Spleen (tissue), 7 donors: ENCODE results near the gene CNTN5.

ENCODE experiments used
- POLR2A ChIP-seq, 3 donors: fragments of 450-650 bp; IDR thresholded peaks; one replicate each; pipeline ENCODE4 v1.5.1; 2017; ENCODE audit warnings: antibody characterized with exemption in 3 of 3, mild to moderate bottlenecking in 1 of 3
- POLR2AphosphoS5 ChIP-seq, 3 donors: sonication (generic); formaldehyde crosslinking; IDR thresholded peaks; one replicate each; pipeline ENCODE4 v1.5.1; 2017; ENCODE audit warnings: antibody characterized with exemption in 3 of 3
- TF ChIP-seq, protein P1 (sequence below), 11 experiments: fragments of 200-600 bp in 7 of 11; fragments of 450-650 bp in 4 of 11; sonication (generic) in 4 of 11; IDR thresholded peaks in 8 of 11; conservative IDR thresholded peaks in 3 of 11; 1 replicate in 7 of 11; 2 replicates in 4 of 11; pipeline versions ENCODE4 v1.4.0 to v1.8.0; 2016 to 2021; ENCODE audit warnings: antibody characterized with exemption in 11 of 11, inconsistent platforms in 4 of 11, mild to moderate bottlenecking in 1 of 11
- donor health status: DM: no; HTN: no; CAD: no; lungs with moderate emphysema.
- donor health status: DM: no; HTN: no; CAD: no.
- donor health status: DM: no; HTN: no; CAD: no.

DNA sequence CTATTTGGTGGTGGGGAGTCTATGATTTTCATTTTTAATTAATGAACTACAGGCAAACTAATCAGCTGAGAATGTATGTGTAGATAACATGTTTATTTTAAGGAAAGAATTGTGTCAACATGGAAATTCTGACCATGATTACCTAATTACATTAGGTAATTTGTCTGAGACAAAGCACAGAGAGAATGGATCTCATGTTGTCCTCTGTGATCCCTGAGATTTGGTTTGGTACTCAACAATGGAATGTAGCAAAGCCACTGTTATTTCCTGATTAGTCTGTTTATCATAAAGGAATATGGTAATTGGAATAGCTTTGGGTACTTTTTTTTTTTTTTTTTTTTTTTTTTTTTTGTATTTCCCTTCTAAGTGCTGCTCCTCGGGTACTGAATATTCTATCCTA, 947.6 kb downstream of the CNTN5 start:
- TF ChIP-seq, protein P1, sequence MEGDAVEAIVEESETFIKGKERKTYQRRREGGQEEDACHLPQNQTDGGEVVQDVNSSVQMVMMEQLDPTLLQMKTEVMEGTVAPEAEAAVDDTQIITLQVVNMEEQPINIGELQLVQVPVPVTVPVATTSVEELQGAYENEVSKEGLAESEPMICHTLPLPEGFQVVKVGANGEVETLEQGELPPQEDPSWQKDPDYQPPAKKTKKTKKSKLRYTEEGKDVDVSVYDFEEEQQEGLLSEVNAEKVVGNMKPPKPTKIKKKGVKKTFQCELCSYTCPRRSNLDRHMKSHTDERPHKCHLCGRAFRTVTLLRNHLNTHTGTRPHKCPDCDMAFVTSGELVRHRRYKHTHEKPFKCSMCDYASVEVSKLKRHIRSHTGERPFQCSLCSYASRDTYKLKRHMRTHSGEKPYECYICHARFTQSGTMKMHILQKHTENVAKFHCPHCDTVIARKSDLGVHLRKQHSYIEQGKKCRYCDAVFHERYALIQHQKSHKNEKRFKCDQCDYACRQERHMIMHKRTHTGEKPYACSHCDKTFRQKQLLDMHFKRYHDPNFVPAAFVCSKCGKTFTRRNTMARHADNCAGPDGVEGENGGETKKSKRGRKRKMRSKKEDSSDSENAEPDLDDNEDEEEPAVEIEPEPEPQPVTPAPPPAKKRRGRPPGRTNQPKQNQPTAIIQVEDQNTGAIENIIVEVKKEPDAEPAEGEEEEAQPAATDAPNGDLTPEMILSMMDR (IDR thresholded peaks at IDR 0.05 in 8 of 11, conservative IDR thresholded peaks at IDR 0.05 in 3 of 11) = no peak
- no peak for TF ChIP-seq POLR2A (IDR thresholded peaks at IDR 0.05)
- TF ChIP-seq POLR2AphosphoS5 (IDR thresholded peaks at IDR 0.05) = no peak
